K562 (cell line): ENCODE results near the gene ARHGEF4.

Experiments
- CEBPB ChIP-seq: fragments of 450-650 bp; IDR thresholded peaks from 2 replicates; pipeline ENCODE4 v1.6.1; 2016; ENCODE audit warnings: missing genetic modification characterization, missing compliant biosample characterization
- CTCF ChIP-seq, 3 experiments: IDR thresholded peaks in 2 of 3; conservative IDR thresholded peaks in 1 of 3; 2 replicates each; pipeline ENCODE4 v1.5.1; 2011 to 2012; ENCODE audit warnings: low read length in 3 of 3, mild to moderate bottlenecking in 3 of 3, control low read depth in 2 of 3, improper control_type of control experiment in 1 of 3, inconsistent platforms in 1 of 3, low read depth in 1 of 3, mixed read lengths in 1 of 3, moderate library complexity in 1 of 3; ENCODE audit not compliant: insufficient read depth in 2 of 3
- MCM3 ChIP-seq: fragments of 450-650 bp; IDR thresholded peaks from 2 replicates; pipeline ENCODE4 v1.6.1; 2016
- POLR2A ChIP-seq: fragments of 450-650 bp; conservative IDR thresholded peaks from 2 replicates; pipeline ENCODE4 v1.6.1; 2016
- POLR2AphosphoS2 ChIP-seq: IDR thresholded peaks from 2 replicates; pipeline ENCODE4 v1.6.1; 2012; ENCODE audit warnings: low read length, improper control_type of control experiment
- POLR2AphosphoS5 ChIP-seq: IDR thresholded peaks from 2 replicates; pipeline ENCODE4 v1.6.1; 2011; ENCODE audit warnings: mild to moderate bottlenecking, low read depth, low read length, moderate library complexity; ENCODE audit not compliant: control insufficient read depth, insufficient read depth
- RCOR1 ChIP-seq, 2 experiments: IDR thresholded peaks; 2 replicates each; pipeline ENCODE4 v1.6.1; 2012; ENCODE audit warnings: low read depth in 2 of 2, low read length in 2 of 2, borderline replicate concordance in 1 of 2, improper control_type of control experiment in 1 of 2
- SMC3 ChIP-seq: conservative IDR thresholded peaks from 2 replicates; pipeline ENCODE4 v1.6.1; 2011; ENCODE audit warnings: low read depth, low read length, improper control_type of control experiment; ENCODE audit not compliant: insufficient read depth
- ZNF398 ChIP-seq: fragments of 250-450 bp; sonication (Bioruptor Pico); IDR thresholded peaks from 2 replicates; pipeline ENCODE4 v1.8.0; 2021; ENCODE audit warnings: moderate library complexity, mild to moderate bottlenecking, inconsistent platforms
- ZNF655 ChIP-seq: fragments of 250-450 bp; sonication (Bioruptor Pico); IDR thresholded peaks from 2 replicates; pipeline ENCODE4 v1.5.0; 2021

- TF ChIP-seq SMC3 = no peak
- no peak for TF ChIP-seq RCOR1 (IDR thresholded peaks at IDR 0.05; ENCODE audit: borderline replicate concordance in 1 of 2, low read depth in 2 of 2, low read length in 2 of 2)
- TF ChIP-seq POLR2AphosphoS2 = no peak
- TF ChIP-seq CTCF (IDR thresholded peaks at IDR 0.05 in 2 of 3, conservative IDR thresholded peaks at IDR 0.05 in 1 of 3; ENCODE audit: insufficient read depth in 2 of 3, low read depth in 1 of 3, low read length in 3 of 3) = no peak
- no peak for TF ChIP-seq ZNF655 (CRISPR knock-in tag)
- no peak for TF ChIP-seq ZNF398 (CRISPR knock-in tag)
- no peak for TF ChIP-seq MCM3
- no peak for TF ChIP-seq CEBPB (tag)
- no peak for TF ChIP-seq POLR2AphosphoS5
- no peak for TF ChIP-seq POLR2A
Observed at GRCh38 chr2:130899306-130899705, 62.6 kb downstream of the ARHGEF4 start.
